Measurements from ENCODE around the gene FOLH1. TPM values are rescaled to one million over a fixed set of nuclear protein-coding genes. Genes with fewer than 3 reads are reported as not detected.
"Not testable (repeated sequence)": the region's sequence is repeated elsewhere in the genome, so short reads cannot be mapped to it uniquely, and the experiment has no call there.

The FOLH1 gene
- total RNA-seq, result 10 to 100 TPM in 1 of 4 donors, under 1 TPM in 2, not detected in 1; 0.29 to 10.7 (median 0.46) TPM

DNA sequence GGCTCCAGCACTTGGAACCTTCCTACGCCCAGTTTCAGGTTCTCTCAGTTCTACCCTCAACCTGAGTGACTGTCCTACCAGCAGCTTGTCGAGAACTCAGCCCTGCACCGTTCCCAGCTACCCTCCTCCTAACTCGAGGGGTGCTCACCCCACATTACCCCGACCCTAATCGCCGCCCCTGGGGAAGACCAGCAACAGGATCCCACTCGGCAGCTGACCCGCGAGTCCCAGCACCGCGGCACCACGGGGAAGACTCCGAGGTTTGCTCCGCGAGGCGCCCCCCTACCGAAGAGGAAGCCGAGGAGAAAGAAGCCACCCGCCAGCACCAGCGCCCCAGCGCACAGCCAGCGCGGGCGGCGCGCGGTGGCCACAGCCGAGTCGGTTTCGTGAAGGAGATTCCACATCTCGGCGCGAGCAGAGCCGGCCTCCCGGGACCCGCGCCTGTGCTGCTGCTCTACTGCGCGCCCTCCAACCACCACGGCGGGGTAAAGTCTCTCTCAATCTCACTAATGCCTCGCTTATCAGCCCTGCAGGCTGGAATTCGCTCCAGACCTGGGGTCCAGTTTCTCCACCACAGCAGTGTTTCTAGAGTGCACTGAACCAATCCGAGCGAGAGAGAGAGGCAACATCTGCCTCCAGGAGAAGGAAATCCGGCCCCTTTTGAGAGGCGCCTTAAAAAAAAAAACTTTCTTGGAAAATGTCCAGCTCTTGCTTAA lies at the start of gene FOLH1:
Gene FOLH1, minus strand, starts transcription at position 597 of the 716 bp plus-strand sequence. Its CDS starts 193 bp downstream, at position 404.
- WGBS, 2 donors, result 2 to 8% methylated on average over 13 to 37 of the region's 48 CpGs
- no peak within 1 kb of the TSS for H3K27ac ChIP-seq
- TF ChIP-seq, protein P1, sequence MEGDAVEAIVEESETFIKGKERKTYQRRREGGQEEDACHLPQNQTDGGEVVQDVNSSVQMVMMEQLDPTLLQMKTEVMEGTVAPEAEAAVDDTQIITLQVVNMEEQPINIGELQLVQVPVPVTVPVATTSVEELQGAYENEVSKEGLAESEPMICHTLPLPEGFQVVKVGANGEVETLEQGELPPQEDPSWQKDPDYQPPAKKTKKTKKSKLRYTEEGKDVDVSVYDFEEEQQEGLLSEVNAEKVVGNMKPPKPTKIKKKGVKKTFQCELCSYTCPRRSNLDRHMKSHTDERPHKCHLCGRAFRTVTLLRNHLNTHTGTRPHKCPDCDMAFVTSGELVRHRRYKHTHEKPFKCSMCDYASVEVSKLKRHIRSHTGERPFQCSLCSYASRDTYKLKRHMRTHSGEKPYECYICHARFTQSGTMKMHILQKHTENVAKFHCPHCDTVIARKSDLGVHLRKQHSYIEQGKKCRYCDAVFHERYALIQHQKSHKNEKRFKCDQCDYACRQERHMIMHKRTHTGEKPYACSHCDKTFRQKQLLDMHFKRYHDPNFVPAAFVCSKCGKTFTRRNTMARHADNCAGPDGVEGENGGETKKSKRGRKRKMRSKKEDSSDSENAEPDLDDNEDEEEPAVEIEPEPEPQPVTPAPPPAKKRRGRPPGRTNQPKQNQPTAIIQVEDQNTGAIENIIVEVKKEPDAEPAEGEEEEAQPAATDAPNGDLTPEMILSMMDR (IDR thresholded peaks at IDR 0.05), result no peak
- TF ChIP-seq POLR2A (IDR thresholded peaks at IDR 0.05), result no peak

DNA sequence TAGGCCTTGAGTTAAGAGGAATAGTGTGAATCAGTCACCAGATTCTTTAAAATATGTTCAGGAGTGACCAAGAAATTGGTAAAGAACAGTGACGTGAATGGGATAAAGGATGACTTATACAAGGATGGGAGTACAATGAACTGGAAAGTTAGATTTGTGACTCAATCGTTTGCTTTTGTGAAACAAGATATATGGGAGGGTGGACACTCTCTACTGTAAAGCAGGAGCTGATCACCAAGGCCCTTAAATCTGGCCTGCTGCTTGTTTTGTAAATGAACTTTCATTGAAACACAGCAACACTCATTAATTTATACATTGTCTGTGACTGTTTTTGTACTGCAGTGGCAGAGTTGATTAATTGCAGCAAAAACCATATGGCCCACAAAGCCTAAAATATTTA lies 46.7 kb upstream of the FOLH1 start:
- H3K27me3 ChIP-seq, result not testable (repeated sequence)

More for the DNA sequence above, at the start of gene FOLH1:
- peak; percentile 2 to 3 for DNase-seq
- no peaks in the 10 kb centered on the region for H3K27me3 ChIP-seq
- H3K4me3 ChIP-seq (replicated peaks in 1 of 3), result no peak within 1 kb of the TSS
- intact Hi-C loops (cut with DNase I), result no loop called here
- no peaks in the 10 kb centered on the region for H3K9me3 ChIP-seq
- H3K4me1 ChIP-seq, result no peaks in the 10 kb centered on the region
- no peaks in the 10 kb centered on the region for H3K36me3 ChIP-seq

DNA sequence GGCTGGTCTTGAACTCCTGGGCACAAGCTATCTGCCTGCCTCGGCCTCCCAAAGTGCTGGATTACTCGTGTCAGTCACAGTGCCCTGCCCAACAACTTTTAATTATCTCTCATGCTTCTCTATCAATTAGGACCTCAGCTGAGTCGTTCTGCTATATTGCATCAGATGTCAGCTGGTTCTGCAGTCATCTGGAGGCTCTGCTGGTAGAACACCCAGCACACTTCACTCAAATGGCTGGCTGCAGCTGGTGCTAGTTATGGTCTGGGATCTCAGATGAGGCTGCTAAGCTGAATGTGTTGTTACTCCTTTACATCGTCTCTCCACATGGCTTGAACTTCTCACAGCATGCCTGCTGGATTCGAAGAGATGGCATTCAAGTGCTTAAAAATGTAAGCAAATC lies 42.8 kb upstream of the FOLH1 start:
- 83 to 89% methylated on average over 5 of the region's 5 CpGs for WGBS, 2 donors
- DNase-seq; H3K27ac ChIP-seq; intact Hi-C loops (cut with DNase I); H3K9me3 ChIP-seq; H3K4me1 ChIP-seq; H3K4me3 ChIP-seq (replicated peaks in 1 of 3); H3K36me3 ChIP-seq; H3K27me3 ChIP-seq: not testable (repeated sequence)

More for the DNA sequence above, 46.7 kb upstream of the FOLH1 start:
- WGBS, 2 donors, result 78 to 84% methylated on average over 2 of the region's 2 CpGs
- intact Hi-C loops (cut with DNase I); H3K9me3 ChIP-seq; DNase-seq; H3K4me1 ChIP-seq; H3K27ac ChIP-seq; H3K36me3 ChIP-seq; H3K4me3 ChIP-seq (replicated peaks in 1 of 3): not testable (repeated sequence)

DNA sequence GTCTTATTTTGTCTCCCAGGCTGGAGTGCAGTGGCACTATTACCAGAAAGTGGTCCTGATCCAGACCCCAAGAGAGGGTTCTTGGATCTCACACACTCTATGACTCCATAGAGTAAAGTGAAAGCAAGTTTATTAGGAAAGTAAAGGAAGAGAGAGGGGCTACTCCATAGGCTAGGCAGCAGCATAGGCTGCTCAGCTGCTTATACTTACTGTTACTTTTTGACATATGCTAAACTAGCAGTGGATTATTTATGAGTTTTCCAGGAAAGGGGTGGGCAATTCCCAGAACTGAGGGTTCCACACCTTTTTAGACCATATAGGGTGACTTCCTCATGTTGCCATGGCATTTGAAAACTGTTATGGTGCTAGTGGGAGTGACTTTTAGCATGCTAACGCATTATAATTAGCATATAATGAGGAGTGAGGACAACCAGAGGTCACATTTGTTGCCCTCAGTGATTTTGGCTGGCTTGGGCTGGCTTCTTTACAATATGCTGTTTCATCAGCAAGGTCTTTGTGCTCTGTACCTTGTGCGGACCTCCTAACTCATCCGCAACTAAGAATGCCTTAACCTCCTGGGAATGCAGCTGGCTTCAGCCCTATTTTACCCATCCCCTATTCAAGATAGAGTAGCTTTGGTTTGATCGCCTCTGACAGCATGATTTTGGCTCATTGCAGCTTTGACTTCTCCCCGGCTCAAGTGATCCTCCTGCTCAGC lies 42.2 kb upstream of the FOLH1 start:
- H3K27ac ChIP-seq; H3K4me3 ChIP-seq (replicated peaks in 1 of 3); H3K27me3 ChIP-seq; intact Hi-C loops (cut with DNase I); H3K4me1 ChIP-seq; DNase-seq; H3K36me3 ChIP-seq; H3K9me3 ChIP-seq: not testable (repeated sequence)
- 85 to 94% methylated on average over 5 of the region's 5 CpGs for WGBS, 2 donors

DNA sequence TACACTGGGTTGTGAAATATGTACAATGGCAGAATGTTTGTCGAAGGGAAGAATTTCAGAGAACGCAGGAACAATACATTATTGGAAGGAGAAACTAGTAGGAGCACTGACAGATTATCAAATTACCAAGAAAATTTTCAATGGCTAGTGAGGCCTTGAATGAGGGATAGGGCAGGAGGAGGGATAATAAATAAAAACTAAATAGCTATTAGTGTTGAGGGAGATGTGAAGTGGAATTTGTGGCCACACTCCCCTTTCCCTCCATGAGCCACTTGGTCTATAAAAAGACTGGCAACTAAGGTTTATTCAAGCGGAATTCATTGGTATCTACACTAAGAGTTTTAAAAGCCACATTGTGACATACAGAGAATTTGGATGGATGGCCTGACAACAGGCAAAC lies 41.0 kb upstream of the FOLH1 start:
- H3K27ac ChIP-seq; intact Hi-C loops (cut with DNase I); DNase-seq; H3K36me3 ChIP-seq; H3K4me1 ChIP-seq; H3K4me3 ChIP-seq (replicated peaks in 1 of 3); H3K27me3 ChIP-seq; H3K9me3 ChIP-seq: not testable (repeated sequence)
- WGBS, 2 donors, result 83 to 92% methylated on average over 3 of the region's 3 CpGs

DNA sequence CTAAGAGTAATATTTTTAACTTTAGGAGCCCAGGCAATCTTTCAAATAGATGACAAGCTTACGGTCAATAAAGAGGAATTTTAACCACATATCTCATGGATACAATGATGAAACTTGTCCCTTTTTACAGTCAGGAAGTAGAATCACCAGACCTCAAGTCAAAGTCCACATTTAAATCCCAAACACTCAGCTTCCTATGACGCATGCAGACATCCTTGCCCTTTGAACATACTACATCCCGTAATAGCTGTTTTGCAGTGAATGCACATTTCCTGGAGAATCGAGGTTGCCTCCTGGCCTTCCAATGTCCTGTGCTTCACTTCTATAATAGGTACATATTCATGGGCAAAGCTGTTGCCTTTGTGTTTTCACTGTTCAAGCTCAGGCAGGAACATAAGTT lies 25.3 kb upstream of the FOLH1 start:
- H3K4me3 ChIP-seq (replicated peaks in 1 of 3); H3K36me3 ChIP-seq; H3K27me3 ChIP-seq; H3K4me1 ChIP-seq; H3K27ac ChIP-seq; H3K9me3 ChIP-seq; DNase-seq; intact Hi-C loops (cut with DNase I): not testable (repeated sequence)
- WGBS, 2 donors, result 76 to 82% methylated on average over 4 of the region's 4 CpGs

DNA sequence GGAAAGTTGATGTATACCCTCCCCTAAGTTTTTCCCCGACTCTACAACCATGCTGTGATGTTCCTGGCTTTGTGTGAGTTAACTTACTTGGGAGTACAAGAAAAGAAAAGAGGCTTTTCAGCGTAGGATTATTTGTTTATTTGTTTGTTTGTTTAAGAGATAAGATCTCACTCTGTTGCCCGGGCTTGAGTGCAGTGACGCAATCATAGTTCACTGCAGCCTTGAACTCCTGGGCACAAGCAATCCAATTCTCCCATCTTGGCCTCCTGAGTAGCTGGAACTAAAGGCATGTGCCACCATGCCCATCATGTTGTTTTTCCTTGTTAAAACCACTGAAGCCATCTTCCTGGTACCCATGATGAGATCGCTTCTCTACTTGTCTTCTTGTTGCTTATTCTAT lies 24.6 kb upstream of the FOLH1 start:
- H3K36me3 ChIP-seq; H3K9me3 ChIP-seq; H3K4me3 ChIP-seq (replicated peaks in 1 of 3); H3K27me3 ChIP-seq; intact Hi-C loops (cut with DNase I); H3K27ac ChIP-seq; H3K4me1 ChIP-seq; DNase-seq: not testable (repeated sequence)
- 48 to 53% methylated on average over 5 of the region's 5 CpGs for WGBS, 2 donors

DNA sequence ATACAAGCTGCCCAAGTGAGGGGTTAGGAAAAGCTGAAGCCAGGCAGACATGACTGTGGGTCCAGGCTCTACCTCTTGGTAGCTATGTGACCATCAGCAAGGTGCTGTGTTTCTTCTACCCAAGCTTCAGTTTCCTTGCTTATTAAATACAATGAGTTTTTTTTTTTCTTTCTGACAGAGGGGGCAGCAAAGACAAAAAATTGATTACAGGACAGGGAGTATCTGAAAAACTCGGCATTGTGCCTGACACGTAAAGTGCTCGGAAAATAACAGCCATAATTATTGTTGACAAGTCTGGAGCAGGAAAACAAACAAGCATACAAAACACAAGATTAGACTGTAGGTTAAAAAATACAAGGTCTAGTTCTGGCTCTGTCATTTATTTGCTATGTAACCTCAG lies 23.3 kb upstream of the FOLH1 start:
- H3K27me3 ChIP-seq; DNase-seq; H3K4me3 ChIP-seq (replicated peaks in 1 of 3); H3K27ac ChIP-seq; H3K9me3 ChIP-seq; H3K36me3 ChIP-seq; H3K4me1 ChIP-seq; intact Hi-C loops (cut with DNase I): not testable (repeated sequence)
- WGBS, 2 donors, result 65 to 69% methylated on average over 3 of the region's 3 CpGs

DNA sequence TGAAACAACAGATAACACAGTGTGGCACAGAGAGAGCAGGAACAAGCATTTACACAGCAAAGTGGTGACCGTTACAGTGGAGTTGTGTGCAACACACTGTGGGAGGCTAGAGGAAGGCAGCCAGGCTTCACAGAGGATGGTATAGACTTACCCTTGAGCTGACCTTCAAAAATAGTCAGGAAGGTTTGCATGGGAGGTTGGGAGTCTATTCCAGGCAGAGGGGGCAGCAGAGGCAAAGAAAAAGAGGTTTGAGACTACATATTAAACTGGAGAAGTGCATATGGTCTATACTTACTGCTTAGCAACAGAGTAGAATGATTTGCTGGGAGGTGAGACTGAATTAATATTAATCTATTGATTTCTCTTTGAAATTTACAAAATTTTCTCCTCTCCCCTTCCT lies 22.1 kb upstream of the FOLH1 start:
- H3K27me3 ChIP-seq; DNase-seq; H3K4me1 ChIP-seq; H3K9me3 ChIP-seq; H3K4me3 ChIP-seq (replicated peaks in 1 of 3); H3K27ac ChIP-seq; intact Hi-C loops (cut with DNase I); H3K36me3 ChIP-seq: not testable (repeated sequence)
- 47 to 70% methylated on average over 1 of the region's 1 CpG for WGBS, 2 donors

DNA sequence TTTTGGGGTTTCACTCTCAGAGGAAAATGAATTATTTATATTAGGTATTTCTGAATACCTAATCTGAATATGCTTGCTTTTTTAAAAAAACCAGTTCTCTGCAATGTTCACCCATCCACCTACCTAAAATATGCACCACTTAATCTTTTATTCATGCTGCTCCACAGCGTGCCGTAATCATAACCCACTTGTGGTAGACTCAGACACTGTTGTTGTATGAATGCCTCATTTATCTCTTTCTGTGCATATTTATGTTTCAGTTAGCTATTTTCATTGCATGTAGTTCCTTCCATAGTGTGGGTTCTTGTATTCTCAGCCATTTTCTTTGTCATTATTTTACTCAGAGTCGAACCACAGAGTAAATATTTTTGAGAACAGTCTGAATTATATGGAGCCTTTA lies 21.6 kb upstream of the FOLH1 start:
- intact Hi-C loops (cut with DNase I); H3K9me3 ChIP-seq; H3K36me3 ChIP-seq; H3K27ac ChIP-seq; H3K4me3 ChIP-seq (replicated peaks in 1 of 3); H3K4me1 ChIP-seq; DNase-seq; H3K27me3 ChIP-seq: not testable (repeated sequence)
- WGBS, 2 donors, result 70 to 78% methylated on average over 3 of the region's 3 CpGs
